PFSK-1 (cell line): ENCODE results near the gene SCN1A.

ENCODE experiments used
- FOXP2 ChIP-seq: optimal IDR thresholded peaks from 2 replicates; pipeline ENCODE3; 2011; ENCODE audit warnings: borderline replicate concordance, control low read depth, inconsistent platforms; ENCODE audit not compliant: insufficient read depth; ENCODE audit errors: extremely low read length, extremely low read depth
- POLR2AphosphoS5 ChIP-seq: IDR thresholded peaks from 2 replicates; pipeline ENCODE4 v1.6.1; 2012; ENCODE audit warnings: low read depth, mild to moderate bottlenecking, control low read depth, low read length, moderate library complexity
- SIN3A ChIP-seq: IDR thresholded peaks from 2 replicates; pipeline ENCODE4 v1.6.1; 2012; ENCODE audit warnings: mild to moderate bottlenecking, low read length, moderate library complexity, borderline replicate concordance; ENCODE audit not compliant: insufficient read depth
- TAF1 ChIP-seq: IDR thresholded peaks from 2 replicates; pipeline ENCODE4 v1.6.1; 2012; ENCODE audit warnings: low read length, control low read depth, borderline replicate concordance; ENCODE audit not compliant: insufficient read depth
- TF ChIP-seq, protein P1 (sequence below), 2 experiments: IDR thresholded peaks; 2 replicates each; pipeline versions ENCODE4 v1.6.1 to v1.8.0; 2011 to 2012; ENCODE audit warnings: low read depth in 2 of 2, low read length in 2 of 2, control low read depth in 1 of 2, inconsistent platforms in 1 of 2, mild to moderate bottlenecking in 1 of 2, moderate library complexity in 1 of 2; ENCODE audit not compliant: insufficient read depth in 1 of 2

The SCN1A gene

DNA sequence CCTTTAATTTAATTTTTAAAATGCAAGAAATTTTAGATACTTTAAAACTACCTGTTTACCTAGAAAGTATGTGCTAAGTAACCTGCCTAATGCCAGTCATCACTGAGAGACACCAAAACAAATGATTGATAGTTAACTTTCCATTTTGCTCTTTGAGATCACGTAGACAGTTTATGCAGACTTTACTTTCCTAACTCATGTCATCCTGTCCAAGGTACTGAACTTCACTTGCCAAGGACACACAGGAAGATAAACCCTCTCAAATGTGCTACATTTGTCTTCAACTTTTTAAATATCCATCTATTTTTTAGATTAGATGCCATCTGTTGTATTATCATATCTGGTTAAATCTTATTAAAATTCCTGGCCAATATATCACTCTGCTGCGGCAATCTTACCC lies 20.1 kb upstream of the SCN1A start:
- TF ChIP-seq FOXP2 (no peak), TAF1 (no peak)
- TF ChIP-seq, protein P1, sequence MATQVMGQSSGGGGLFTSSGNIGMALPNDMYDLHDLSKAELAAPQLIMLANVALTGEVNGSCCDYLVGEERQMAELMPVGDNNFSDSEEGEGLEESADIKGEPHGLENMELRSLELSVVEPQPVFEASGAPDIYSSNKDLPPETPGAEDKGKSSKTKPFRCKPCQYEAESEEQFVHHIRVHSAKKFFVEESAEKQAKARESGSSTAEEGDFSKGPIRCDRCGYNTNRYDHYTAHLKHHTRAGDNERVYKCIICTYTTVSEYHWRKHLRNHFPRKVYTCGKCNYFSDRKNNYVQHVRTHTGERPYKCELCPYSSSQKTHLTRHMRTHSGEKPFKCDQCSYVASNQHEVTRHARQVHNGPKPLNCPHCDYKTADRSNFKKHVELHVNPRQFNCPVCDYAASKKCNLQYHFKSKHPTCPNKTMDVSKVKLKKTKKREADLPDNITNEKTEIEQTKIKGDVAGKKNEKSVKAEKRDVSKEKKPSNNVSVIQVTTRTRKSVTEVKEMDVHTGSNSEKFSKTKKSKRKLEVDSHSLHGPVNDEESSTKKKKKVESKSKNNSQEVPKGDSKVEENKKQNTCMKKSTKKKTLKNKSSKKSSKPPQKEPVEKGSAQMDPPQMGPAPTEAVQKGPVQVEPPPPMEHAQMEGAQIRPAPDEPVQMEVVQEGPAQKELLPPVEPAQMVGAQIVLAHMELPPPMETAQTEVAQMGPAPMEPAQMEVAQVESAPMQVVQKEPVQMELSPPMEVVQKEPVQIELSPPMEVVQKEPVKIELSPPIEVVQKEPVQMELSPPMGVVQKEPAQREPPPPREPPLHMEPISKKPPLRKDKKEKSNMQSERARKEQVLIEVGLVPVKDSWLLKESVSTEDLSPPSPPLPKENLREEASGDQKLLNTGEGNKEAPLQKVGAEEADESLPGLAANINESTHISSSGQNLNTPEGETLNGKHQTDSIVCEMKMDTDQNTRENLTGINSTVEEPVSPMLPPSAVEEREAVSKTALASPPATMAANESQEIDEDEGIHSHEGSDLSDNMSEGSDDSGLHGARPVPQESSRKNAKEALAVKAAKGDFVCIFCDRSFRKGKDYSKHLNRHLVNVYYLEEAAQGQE (IDR thresholded peaks at IDR 0.05; ENCODE audit: insufficient read depth in 1 of 2, low read depth in 2 of 2, low read length in 2 of 2) = peak; percentile 19 to 79; a peak in 2 of 4 replicates

DNA sequence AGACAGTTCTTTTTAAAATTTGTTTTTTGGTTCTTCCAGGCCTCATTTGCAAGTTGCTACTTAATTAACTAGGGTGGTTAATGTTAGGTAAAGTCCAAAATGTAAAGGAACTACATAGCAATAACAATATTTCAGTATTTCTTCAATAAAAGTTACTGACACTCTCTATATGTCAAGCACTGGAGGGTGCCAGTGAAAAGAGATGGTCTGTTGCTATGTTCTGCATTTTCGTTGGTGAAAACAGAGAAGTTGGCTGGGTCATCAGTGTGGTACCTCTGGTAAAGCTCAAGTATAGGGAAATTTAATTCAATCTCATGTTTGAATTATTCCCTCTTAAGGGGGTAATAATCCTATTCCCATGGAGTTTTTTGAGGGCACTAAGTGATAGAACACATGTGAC lies 16.3 kb upstream of the SCN1A start:
- TF ChIP-seq FOXP2 (no peak), SIN3A (no peak), POLR2AphosphoS5 (no peak), TAF1 (no peak)
- TF ChIP-seq, protein P1 (IDR thresholded peaks at IDR 0.05; ENCODE audit: insufficient read depth in 1 of 2, low read depth in 2 of 2, low read length in 2 of 2) = no peak

DNA sequence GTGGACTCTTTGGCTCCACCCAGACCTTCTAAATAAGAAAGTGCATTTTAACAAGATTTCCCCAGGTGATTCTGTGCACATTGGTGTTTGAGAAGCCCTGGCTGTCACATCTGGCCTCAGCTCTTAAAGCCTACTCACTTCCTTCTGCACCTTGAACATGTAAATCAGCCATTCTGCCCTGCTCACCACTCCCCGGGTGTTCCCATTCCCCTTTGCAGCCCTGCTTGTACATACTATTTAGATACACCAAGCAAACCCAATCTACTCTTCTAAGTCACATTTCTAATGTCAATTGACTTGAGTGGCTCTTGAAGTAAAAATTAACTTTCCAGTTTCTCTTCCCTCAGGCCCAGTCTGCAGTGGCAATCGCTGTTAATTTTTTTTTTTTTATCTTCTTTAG lies 13.1 kb upstream of the SCN1A start:
- TF ChIP-seq SIN3A (no peak), FOXP2 (no peak), TAF1 (no peak), POLR2AphosphoS5 (no peak)
- TF ChIP-seq, protein P1 (IDR thresholded peaks at IDR 0.05; ENCODE audit: insufficient read depth in 1 of 2, low read depth in 2 of 2, low read length in 2 of 2) = no peak

DNA sequence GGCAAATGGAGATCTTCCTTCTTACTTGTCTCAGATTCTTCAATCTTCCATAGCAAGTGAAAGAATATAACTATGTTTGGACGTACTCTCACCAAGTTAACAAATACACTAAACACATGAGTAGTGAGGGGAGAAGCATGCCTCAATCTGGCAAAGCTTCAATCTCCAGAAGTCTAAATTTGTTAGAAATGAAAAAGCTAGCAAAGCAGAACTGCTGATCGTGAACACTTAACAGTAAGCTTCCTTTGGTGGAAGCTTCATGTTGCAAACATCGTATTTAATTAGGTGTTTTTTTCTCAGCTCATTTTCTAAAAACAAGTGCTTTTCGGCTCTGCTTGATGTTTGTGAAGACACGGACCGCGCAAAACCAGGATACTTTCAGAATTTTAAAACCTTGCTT lies 12.7 kb upstream of the SCN1A start:
- TF ChIP-seq, protein P1 (IDR thresholded peaks at IDR 0.05; ENCODE audit: insufficient read depth in 1 of 2, low read depth in 2 of 2, low read length in 2 of 2) = no peak
- no peak for TF ChIP-seq TAF1
- no peak for TF ChIP-seq SIN3A
- TF ChIP-seq POLR2AphosphoS5 = no peak
- TF ChIP-seq FOXP2 = no peak

DNA sequence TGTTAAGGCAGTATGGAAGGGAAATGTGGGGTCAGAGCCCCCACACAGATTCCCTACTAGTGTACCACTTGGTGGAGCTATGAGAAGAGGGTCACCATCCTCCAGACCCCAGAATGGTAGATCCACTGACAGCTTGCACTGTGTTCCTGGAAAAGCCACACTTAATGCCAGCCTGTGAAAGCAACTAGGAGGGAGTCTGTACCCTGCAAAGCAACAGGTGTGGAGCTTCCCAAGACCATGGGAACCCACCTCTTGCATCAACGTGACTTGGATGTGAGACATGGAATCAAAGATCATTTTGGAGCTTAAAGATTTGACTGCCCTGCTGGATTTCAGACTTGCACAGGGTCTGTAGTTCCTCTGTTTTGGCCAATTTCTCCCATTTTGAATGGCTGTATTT lies 10.8 kb upstream of the SCN1A start:
- TF ChIP-seq POLR2AphosphoS5 (no peak), SIN3A (no peak), TAF1 (no peak), FOXP2 (no peak)
- TF ChIP-seq, protein P1 (IDR thresholded peaks at IDR 0.05; ENCODE audit: insufficient read depth in 1 of 2, low read depth in 2 of 2, low read length in 2 of 2) = no peak
